C4-2B (cell line): ENCODE results near the gene C19orf85.

Source experiments
- CTCF ChIP-seq: fragments of 450-650 bp; conservative IDR thresholded peaks from 2 replicates; pipeline ENCODE4 v1.5.1; 2017; ENCODE audit warnings: mild to moderate bottlenecking
- ZFX ChIP-seq: fragments of 450-650 bp; IDR thresholded peaks from 2 replicates; pipeline ENCODE4 v1.6.1; 2017

DNA sequence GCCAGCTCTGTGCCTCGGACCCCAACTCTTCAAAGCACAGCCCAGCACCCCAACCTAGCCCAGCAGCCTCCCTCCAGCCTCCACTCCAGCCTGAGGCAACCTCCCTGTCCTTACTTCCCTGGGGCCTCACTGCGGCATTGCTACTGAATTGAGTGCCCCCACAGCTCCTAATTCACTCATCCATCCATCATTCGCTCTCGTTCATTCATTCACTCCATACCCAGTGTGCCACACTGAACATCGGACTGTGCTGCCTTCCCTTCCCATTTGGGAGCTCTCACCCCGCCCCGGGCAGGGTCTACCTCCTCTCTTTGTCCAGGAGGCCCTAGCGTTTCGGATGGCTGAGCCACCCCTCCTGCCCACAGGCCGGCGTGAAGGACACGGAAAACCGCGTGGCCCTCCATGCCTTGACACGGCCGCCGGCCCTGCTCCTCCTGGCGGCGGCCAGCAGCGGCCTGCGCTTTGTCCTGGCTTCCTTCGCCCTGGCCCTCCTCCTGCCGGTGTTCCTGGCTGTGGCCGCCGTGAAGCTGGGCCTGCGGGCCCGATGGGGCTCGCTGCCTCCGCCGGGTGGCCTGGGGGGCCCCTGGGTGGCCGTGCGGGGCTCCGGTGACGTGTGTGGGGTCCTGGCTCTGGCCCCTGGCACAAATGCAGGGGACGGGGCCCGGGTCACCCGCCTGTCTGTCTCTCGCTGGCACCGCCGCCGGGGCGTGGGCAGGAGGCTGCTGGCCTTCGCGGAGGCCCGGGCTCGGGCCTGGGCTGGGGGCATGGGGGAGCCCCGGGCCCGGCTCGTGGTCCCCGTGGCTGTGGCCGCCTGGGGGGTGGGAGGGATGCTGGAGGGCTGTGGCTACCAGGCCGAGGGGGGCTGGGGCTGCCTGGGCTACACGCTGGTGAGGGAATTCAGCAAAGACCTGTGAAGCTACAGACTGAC lies 21.8 kb upstream of the C19orf85 start:
- TF ChIP-seq CTCF, result no peak
- no peak for TF ChIP-seq ZFX
